AG08396 (cell line): ENCODE results near the gene CASZ1.
A peak's percentile ranks its signal among the peaks of the same experiment; 100 is the strongest.

Source experiments
- DNase-seq: peaks from one replicate; pipeline ENCODE4 v3.0.0; 2012; ENCODE audit warnings: low spot score, mixed read lengths

The CASZ1 gene

DNA sequence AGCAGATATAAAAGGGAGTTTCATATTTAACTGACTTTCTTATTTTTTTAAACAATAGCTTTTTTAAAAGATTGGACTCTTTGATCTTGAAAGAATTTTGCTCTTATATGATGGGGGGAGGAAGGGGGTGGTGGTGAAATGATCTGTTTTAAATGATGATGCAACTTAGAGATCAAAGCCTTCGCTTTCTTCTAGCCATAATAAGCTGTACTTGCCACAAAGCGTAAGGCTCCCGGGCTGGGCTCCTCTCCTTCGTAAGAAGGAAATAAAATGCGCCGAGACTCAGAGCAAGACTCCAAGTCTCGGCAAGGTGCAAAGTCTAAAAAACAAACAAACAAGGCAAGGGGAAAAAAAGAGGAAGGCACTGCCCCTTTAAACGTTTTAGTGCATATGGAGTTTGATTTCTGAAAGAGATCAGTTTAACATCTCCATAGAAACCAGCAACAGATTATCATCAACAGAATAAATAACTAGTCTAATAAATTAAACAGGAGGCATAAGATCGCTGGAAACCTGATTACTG lies 3.3 kb downstream of the CASZ1 start:
- DNase-seq = no peak

DNA sequence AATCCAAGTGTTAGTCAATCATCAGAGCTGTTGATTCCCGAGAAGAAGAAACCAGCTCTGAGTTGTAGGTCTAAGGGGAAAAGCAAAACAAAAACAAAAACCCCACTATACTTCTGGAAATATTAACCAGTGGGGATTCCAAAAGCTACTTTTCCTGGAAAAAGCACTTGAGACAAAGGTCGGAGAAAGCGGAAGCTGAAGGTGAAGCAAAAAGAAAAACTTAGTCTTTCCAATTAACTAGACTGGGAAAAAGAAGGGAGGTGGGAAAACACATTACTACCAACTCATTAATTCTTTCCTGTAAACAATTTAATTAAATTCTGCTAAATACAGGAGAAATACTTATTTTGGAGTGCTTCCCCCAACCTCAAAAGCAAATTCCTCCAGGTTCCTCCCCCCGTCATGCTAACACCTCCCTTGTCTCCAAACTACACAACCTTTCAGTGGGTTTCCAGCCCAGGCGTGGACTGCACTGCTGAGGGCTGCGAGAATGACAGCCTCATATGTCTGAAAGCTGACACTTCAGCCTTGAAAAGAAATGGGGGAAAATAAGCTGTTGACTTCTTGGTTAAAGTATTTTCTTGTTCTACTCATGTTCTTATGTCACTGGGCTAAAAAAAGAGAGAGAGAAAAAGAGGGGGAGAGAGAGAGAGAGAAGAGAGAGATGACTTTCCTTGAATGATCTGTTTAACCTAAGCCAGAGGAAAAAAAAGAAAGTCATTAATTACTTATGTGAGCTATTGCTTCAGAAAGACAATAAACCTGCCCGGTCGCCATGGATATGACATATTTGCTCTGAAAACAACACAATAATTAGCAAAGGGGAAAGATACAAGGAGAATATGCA lies 5.1 kb downstream of the CASZ1 start:
- no peak for DNase-seq

DNA sequence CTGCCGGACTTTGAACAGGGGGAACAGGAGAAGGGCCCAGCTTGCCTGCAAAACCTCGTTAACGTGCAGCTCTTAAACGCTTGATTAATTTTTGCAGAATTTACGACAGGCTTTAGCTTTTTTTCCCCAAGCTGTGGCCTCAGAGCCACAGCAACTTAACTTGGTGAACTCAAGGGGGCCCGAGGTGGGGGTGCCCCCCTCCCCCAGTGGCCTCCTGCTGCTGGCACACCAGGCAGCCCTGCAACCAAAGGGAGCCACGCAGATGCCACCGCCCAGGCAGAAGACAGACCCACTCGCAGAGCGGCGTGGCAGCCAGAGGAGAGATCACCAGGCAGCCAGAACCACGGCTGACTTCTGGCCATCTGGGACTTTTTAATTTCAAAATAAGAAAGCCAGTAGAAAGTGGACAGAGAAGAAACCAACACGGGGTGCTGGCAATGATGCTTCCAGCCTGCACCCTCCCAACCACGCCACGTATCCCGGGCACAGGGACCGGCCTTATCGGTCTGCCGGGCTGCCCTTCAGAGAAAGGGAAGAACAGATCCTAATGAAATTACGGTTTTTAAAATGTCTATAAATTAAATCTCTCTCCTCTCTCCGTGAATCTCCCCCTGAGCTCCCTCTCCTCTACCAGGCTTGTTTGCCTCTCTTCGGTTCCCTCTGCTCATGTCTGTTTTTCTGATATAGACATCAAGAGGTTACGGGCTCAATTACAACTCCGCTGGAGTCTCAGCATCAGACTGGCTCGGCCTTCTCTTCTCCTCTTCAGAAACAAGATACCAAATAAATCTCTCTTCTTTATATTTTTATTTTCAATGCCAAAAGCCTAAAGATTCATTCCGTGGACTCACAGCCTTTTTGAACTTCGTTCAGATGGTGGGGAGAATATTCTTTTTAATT lies 6.4 kb downstream of the CASZ1 start:
- no peak for DNase-seq

DNA sequence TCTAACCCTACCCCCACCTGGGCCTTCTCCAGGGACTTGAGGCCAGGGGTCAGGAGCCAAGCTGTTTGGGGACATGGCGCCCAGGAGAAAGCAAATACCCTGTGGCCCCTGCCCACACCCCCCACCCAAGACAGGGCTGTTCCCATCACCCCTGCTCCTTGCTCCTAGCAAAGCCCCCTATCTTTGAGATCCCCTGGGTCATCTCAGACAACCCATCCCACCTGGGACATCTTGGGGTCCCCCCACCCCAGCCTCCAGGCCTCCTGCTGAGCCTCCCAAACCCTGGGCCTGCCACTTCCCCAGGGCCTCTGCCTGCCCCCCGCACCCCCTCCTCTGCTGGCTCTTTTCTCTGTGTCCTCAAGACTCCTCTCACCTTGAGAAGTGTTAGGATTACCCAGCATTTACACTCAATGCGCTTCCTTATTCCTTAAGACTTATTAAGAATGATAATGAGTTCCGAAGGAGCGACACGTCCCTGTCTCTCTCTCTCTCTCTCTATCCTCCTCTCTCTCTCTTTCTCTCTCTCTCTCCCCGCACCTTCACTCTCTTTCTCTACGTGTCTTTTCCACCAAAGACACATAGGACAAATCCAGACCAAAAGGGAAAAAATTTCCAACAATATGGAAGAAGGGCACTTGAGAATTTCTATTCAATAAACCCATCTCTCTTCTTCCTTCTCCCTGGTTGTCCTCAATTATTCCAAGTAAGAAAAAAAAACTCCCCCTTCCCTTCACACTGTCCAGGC lies 7.2 kb downstream of the CASZ1 start:
- no peak for DNase-seq

DNA sequence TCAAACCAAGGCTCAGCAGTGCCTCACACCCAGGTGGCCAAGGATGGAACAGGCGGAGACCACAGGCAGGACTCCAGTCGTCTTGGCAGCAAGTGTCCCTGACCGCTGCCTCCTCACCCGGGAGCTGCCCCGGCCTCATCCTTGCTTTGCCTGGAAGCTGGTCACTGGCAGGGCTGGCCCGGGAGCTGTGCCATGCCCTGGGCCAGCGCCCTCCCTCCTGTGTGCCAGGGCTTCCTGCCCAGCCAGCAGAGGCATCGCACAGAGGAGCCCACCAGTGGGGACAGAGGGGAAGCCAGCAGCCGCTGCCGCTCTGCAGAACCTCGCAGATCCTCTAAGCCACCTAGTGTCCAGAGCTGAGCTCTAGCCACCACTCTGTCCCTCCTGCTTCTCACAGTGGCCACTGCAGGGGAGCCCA lies 7.8 kb downstream of the CASZ1 start:
- DNase-seq = peak; percentile 47

DNA sequence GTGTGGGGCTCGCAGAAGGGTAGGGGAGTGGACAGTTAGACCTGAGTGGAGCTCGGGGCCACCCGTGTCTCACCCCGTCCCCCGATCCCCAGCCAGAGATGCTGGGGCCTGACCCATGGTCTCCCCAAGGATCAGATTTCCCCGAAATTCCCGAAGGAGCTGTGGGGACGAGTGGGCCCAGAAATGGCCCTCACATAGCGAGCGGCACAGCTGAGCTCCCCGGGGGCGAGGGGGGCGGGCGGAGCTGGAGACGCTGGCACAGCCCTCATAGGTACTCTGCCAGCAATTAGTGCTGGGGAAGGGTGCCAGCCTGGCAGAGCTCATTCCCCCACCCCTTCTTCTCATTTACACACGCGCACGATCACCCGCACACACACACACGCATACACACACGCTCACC lies 9.2 kb downstream of the CASZ1 start:
- DNase-seq = no peak

DNA sequence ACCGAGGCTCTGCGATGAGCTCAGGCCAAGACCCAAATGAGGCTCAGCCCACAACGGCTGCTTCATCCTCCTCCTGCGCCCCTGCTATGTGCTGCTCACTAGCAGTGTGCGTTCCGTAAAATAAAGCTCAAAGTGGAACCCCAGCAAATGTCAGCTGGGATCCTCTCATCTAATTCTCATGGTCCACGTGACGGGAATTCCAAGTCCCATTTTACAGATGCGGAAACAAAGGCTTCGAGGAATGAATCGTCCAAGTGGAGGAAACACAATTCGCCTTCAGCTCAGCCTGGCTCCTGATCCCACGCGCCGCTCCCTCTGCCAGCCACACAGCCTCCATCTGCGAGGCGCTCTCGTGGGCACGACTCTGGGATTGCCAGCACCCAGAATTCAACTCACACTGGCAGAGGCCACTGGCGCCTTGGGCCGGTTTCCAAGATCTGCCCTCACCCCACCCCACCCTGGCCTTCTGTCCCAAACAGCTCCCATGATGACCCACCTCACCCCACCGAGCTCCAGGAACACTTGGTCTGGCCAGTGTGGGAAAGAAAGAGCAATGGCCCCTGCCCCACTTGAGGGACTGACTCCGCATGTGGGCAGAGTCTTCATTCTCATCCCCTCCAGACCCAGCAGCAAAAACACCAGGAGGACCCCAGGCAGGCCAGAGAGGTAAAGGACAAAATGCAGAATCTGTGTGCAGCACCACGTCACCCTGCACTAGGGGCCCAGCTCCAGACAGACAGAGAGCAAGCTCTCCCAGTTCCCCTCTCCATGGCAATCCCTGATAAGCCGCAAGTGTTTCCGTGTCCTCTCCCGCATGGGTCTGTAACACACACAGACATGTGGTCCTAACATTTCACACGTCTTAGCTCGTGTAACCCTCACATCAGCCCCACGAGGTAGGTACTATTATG lies 10.5 kb downstream of the CASZ1 start:
- DNase-seq = no peak

DNA sequence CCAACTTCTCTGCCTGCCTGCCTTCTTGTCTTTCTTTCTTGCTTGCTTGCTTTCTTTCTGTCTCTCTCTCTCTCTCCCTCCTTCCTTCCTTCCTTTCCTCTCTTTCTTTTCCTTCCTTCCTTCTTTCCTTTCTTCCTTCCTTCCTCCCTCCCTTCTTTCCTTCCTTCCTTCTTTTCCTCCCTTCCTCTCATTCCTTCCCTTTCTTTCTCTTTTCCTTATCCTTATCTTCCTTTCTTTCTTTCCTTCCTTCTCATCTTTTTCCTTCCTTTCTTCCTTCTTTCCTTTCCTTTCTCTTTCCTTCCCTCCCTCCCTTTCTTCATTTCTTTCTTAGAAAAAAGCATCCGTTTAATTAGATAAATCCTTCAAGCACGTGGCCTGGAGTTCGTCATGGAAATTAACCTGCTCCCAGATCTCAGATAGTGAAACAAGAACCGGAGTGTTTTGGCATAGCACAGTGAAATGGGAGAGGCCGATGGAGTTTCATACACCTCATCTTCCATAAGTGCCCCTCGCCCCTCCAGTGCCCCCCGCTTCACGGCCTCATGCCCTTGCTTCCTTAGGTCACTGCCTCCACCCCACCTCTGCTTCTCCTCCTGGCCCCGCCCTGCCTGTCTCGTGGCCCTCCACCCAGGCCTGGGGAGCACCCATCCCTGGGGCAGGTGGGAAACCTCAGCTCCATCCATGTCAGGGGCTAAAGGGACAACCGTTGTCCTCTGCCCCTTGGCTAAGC lies 11.3 kb downstream of the CASZ1 start:
- DNase-seq = no peak

DNA sequence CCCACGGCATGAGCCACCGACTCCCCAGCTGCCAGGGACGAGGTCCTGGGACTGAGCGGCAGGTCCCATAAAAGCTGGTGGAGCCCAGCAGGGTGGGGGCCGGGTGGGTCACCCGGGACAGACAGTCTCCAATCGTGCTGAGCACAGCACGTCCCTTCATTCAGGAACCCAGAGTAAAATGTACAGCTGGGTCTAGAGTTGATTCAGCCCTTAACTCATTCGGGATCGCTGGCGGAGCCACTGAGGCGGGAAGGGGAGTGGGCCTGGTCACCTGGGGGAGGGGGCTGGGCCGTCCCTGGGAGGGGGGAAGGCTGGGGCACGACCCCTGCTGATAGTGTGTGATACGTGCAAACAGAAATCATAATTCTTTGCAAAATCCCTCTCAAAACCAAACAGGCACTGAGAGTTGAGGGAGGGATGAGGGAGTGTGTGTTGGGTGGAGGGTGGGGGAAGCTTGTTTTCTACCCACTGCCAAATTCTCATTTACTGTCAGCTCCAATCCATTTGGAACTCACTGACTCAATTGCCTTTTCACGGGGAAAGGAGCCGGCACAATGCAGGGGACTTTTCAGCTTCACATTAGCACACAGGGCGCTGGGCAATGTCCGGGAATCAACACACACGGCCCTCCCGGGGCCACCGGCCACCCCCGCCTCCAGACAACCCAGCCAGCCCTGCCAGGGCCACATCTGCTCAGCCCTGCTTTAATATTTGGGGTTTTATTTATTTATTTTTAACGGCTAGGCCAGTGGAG lies 13.8 kb downstream of the CASZ1 start:
- no peak for DNase-seq

DNA sequence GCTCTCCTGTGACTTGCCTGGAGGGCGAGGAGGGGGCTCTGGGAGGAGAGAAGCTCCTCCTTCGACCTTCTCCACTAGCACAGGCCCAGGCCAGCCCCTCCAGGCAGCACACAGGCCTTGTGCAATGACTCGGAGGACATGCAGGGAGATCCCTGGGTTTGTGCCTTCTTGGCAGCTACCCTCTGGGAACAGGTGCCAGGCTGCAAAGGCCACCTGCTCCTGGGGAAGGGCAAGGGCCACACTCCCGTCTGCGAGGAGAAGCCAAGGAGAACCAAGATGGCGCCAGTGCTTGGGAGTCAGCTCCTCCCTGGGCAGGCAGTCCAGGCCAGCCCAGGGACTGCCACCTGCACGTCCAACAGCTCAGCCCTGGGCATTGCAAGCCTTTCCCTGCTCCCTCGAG lies 15.3 kb downstream of the CASZ1 start:
- DNase-seq = no peak

DNA sequence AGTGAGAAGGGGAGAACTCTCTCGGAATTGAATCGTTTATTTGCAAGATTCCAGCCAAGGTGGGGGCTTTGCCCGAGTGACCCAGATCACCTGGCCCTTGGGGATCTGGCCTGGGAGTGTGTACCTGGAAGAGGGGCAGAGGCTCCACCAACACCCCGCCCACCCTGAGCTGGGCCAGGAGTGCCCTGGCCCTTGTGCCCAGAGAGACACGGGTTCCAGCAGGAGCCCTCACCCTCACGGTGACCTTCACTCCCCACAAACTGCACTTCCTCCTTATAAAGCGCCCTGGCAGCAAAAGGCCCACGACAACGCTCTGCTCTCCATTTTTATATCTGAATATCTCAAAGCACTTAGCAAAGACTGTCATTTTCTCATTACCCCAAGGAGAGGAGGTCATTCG lies 16.6 kb downstream of the CASZ1 start:
- no peak for DNase-seq

DNA sequence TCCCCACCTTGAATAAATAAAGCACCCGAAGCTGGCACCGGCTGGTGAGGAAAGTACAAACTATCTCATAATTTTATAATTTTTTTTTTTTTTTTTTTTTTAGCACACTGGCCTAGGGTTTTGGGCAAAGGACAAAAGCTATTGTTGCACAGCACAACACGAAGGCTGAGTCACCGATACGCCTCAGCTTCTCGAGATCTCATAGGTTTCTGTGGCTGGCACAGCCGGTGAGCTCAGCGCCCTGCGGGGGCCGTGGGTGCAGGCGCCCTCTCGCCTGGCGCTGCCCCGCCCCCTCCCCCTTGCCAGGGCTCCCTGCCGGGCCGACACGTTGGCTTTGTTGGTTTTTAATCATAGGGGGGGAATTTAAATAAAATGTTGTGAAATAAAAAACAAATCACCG lies 17.2 kb downstream of the CASZ1 start:
- no peak for DNase-seq

DNA sequence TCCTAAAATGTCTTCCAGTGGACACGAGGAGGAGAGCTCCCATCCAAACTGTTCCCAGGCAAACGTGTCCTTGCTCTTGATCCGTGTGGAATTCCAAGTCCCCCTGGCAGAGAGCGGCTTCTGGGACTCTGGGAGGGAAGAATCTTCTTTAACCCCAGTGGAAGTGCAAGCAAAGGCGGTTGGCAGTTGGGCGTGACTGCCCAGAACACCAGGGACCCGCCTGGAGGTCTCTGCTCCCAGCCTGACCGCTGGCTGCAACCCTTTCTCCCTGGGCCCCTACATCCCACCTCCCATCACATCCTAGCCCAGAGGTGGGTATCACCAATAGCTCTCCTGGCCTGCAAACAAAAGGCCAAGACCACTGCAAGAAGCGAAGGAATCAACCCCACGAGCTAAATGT lies 17.8 kb downstream of the CASZ1 start:
- DNase-seq = no peak

DNA sequence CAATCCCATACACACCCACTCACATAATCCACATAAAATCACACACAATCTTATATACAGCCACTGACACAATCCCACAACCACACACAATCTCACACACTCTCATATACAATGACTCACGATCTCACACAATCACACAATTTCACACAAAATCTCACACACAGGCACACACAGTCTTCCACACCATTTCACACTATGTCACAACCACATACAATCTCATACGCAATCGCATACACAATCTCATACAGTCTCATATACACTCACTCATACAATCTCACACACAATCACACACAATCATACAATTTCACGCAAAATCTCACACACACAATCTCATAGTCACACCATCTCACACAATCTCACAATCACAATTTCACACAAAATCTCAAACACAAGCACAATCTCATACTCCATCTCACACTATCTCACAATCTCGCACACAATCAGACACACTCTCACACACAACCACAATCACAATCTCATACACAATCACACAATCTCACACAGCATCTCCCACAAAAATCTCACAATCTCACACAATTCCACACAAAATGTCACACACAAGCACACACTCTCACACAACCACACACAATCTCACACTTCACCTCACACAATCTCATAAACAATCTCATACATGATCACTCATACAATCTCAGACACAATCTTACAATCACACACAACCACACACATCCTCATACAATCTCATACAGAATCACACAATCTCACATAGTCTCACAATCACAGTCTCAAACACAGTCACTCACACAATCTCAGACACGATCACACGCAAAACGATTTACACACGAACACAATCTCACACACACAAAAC lies 18.5 kb downstream of the CASZ1 start:
- DNase-seq = no peak

DNA sequence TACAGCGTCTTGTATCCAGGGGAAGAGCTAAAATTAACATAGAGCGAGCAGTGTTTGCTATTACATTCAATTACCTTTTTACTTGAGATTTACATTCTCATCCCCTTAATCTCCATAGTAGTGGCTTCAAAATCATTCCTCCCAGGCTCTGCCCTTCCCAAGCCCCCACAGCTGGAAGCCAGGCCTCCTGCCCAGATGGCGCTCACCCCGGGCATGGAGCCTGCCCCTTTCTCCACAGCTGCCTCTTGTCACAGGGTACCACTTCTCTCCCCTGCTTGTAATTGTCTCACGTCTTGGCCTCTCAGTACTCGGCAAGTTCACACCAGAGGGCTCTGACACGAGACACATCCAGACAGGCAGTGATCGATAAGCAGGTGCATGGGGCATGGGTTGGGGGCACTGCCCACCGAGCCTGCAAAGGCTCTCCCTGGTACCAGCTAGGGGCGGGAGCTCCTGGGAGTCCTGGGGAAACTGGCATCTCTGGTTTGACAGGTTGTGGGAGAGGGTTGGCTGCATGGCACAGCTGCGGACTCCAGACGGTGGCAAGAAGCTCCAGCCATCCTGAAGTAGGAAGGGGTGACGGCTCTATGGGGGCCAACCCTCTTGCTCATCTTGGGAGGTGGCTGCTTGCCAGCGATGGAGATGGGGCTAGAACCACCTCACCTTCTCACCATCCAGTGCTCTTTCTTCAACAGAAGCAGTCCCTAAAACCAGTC lies 20.1 kb downstream of the CASZ1 start:
- no peak for DNase-seq

DNA sequence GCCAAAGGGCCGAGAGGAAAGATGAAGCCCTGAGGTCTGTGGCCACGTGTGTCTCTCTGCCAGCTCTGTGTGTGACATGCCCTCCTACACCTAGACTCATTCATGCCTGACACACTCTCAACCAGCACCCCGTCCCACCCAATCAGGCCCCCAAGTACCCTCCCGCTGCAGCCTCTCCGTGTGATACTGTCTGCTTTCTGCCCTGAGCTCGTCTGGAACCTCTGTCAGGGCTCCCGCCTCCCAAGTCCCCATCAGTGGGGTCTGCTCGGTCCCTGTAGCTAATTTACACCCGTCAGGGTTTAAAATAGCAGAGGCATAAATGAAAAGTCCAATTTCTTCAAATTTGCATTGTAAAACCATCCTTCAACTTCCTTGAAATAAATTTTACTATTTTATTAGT lies 20.7 kb downstream of the CASZ1 start:
- no peak for DNase-seq

DNA sequence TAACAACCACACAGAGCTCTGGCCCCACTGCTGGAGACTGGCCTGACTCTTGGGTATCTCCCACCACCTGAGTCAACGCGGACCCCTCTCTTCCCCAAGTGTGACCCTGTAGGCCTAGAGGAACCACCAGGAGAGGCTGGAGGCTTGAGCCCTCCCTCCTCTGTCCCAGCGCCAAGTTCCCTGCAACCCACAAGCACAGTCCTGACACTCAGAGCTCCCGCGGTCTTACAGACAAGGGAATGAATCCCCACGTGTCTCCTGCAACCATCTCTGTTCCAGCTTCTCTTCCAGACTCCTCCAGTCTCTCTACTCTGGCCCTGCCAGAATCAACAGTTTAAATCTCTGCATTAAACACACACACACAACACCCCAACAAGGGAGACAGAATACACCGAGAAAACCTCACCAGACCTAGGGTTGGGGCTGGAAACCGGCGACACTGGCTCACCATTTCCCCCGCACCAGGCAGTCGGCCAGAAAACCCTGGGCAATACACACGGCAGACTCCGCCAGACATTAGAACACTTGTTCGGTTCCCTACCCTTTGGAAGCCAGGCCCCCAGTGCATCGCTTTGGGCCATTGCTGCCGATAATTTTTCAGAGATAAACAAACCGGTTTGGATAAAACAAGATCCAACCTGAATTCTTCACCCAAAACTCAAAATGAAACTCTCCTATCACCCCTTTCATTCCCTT lies 21.7 kb downstream of the CASZ1 start:
- no peak for DNase-seq
